Naive thymus-derived CD4-positive, alpha-beta T cell (primary cell): Measurements from ENCODE around the gene KLHL22. TPM values are rescaled to one million over a fixed set of nuclear protein-coding genes. Genes with fewer than 3 reads are reported as not detected.

Experiments
- ATAC-seq: fragments of 150-1000 bp; cut with Tn5 transposase; 2 replicates; pipeline ENCODE4 v1.10.0; 2021; ENCODE audit warnings: mild to moderate bottlenecking, moderate library complexity
- CTCF ChIA-PET: fragments of 350-600 bp; sonication (Branson Sonifier 250); formaldehyde crosslinking; loops from one replicate; lab custom pipeline; 2021; ENCODE audit warnings: antibody characterized with exemption; lab: Charles Lee
- POLR2A ChIA-PET: fragments of 350-600 bp; sonication (Branson Sonifier 250); formaldehyde crosslinking; loops from one replicate; lab custom pipeline; 2021; ENCODE audit warnings: antibody characterized with exemption, inconsistent platforms; lab: Charles Lee
- DNase-seq, 9 donors: peaks; one replicate each; pipeline versions ENCODE4 v3.0.0 to v3.0.0-alpha.2; 2020 to 2022; ENCODE audit warnings: mixed read lengths in 1 of 9
- H3K27ac ChIP-seq: one replicate; pipeline ENCODE4 v1.7.0; 2013; ENCODE audit warnings: mild to moderate bottlenecking, low read depth, low read length, moderate library complexity
- H3K27me3 ChIP-seq, 2 donors: one replicate each; pipeline ENCODE4 v1.7.0; 2013; ENCODE audit warnings: low read length in 2 of 2, mild to moderate bottlenecking in 2 of 2, moderate library complexity in 2 of 2; ENCODE audit not compliant: control insufficient read depth in 2 of 2, insufficient read depth in 2 of 2
- H3K36me3 ChIP-seq, 3 experiments: 1 replicate in 2 of 3; 2 replicates in 1 of 3; pipeline ENCODE4 v1.7.0; 2013; ENCODE audit warnings: low read length in 3 of 3, mild to moderate bottlenecking in 3 of 3, moderate library complexity in 1 of 3; ENCODE audit not compliant: insufficient read depth in 3 of 3, control insufficient read depth in 2 of 3
- H3K4me1 ChIP-seq, 2 donors: one replicate each; pipeline ENCODE4 v1.7.0; 2013; ENCODE audit warnings: low read length in 2 of 2, mild to moderate bottlenecking in 2 of 2, moderate library complexity in 1 of 2; ENCODE audit not compliant: control insufficient read depth in 2 of 2, insufficient read depth in 2 of 2
- H3K4me3 ChIP-seq: 2 replicates; pipeline ENCODE4 v1.7.0; 2013; ENCODE audit warnings: mild to moderate bottlenecking, low read length
- H3K9me3 ChIP-seq, 3 experiments: 1 replicate in 2 of 3; 2 replicates in 1 of 3; pipeline ENCODE4 v1.7.0; 2013; ENCODE audit warnings: low read length in 3 of 3; ENCODE audit not compliant: control insufficient read depth in 2 of 3
- H3K27ac Mint-ChIP-seq, 9 donors: one replicate each; pipeline ENCODE4 v1.8.0; 2020 to 2022; ENCODE audit warnings: mixed read lengths in 9 of 9, mild to moderate bottlenecking in 8 of 9, moderate library complexity in 5 of 9, inconsistent platforms in 2 of 9
- H3K27me3 Mint-ChIP-seq, 5 donors: one replicate each; pipeline ENCODE4 v1.8.0; 2021 to 2022; ENCODE audit warnings: mixed read lengths in 5 of 5, mild to moderate bottlenecking in 1 of 5
- H3K36me3 Mint-ChIP-seq, 5 donors: one replicate each; pipeline ENCODE4 v1.8.0; 2020 to 2022; ENCODE audit warnings: mixed read lengths in 5 of 5, mild to moderate bottlenecking in 3 of 5, inconsistent platforms in 1 of 5
- H3K4me1 Mint-ChIP-seq, 7 donors: one replicate each; pipeline ENCODE4 v1.8.0; 2020 to 2022; ENCODE audit warnings: mixed read lengths in 7 of 7, mild to moderate bottlenecking in 3 of 7, inconsistent platforms in 1 of 7
- H3K4me3 Mint-ChIP-seq, 10 donors: one replicate each; pipeline ENCODE4 v1.8.0; 2020 to 2022; ENCODE audit warnings: mild to moderate bottlenecking in 10 of 10, mixed read lengths in 10 of 10, moderate library complexity in 6 of 10, inconsistent platforms in 2 of 10
- H3K9me3 Mint-ChIP-seq, 11 donors: one replicate each; pipeline ENCODE4 v1.8.0; 2020 to 2022; ENCODE audit warnings: mixed read lengths in 11 of 11, mild to moderate bottlenecking in 4 of 11, inconsistent platforms in 1 of 11, moderate library complexity in 1 of 11
- intact Hi-C, 2 donors: fragments of 100-400 bp; cut with micrococcal nuclease; formaldehyde crosslinking; loops; one replicate each; pipeline ENCODE4 v1.15.1; 2023
- polyA plus RNA-seq, 2 donors: library from polyadenylated mRNA; unstranded; fragments of 300-500 nt; fragmentation: Illumina TruSeq; gene quantifications; one replicate each; pipeline ENCODE4 v1.2.3, GENCODE V29; 2021
- total RNA-seq, 6 experiments: library from RNA in 5 of 6; stranded (reverse) in 5 of 6; gene quantifications; 1 replicate in 5 of 6; 2 replicates in 1 of 6; pipeline ENCODE4 v1.2.3 and lab custom pipeline; 2021 to 2026

Gene KLHL22
- total and polyA plus RNA-seq, 7 experiments from 2014 or later = 20.6 to 71.3 (median 40.0) TPM

- intact Hi-C loops = no loop called here
- Histone ChIP-seq H3K4me1 (peaks cover 4 to 5% of the 10 kb centered on the region in 2 donors), H3K27ac (no peak overlapping the region), H3K36me3 (peaks cover 0 to 52% (median 0%) of the 10 kb centered on the region in 3 experiments), H3K4me3 (no peak overlapping the region), H3K27me3 (peaks cover 3 to 11% of the 10 kb centered on the region in 2 donors), H3K9me3 (no peaks in the 10 kb centered on the region)
- ATAC-seq (no peak), DNase-seq (no peak)
- Mint-ChIP-seq H3K4me1 (peaks cover 4 to 10% (median 4%) of the 10 kb centered on the region in 7 donors), H3K36me3 (peaks cover 0 to 40% (median 18%) of the 10 kb centered on the region in 5 donors), H3K27me3 (peaks cover 5 to 22% (median 9%) of the 10 kb centered on the region in 5 donors), H3K27ac (no peak overlapping the region), H3K4me3 (no peak overlapping the region), H3K9me3 (peaks cover 0 to 2% (median 0%) of the 10 kb centered on the region in 11 donors)
- ChIA-PET POLR2A (interaction anchor here (1.8 kb wide), 1 partner anchor 48 kb away, joined by 4 read pairs; the partner anchor contains the start of gene ZNF74), CTCF (interaction anchor here (1.3 kb wide), 1 partner anchor 23 kb away, joined by 7 read pairs; no protein-coding TSS in a partner anchor)
These were observed 53.7 kb downstream of the KLHL22 start for GRCh38 chr22:20441631-20442484.

GRCh38 chr22:20440637-20441591, 54.7 kb downstream of the KLHL22 start:
- Mint-ChIP-seq H3K27ac (no peak overlapping the region), H3K9me3 (peaks cover 0 to 2% (median 0%) of the 10 kb centered on the region in 11 donors), H3K4me3 (no peak overlapping the region), H3K27me3 (peaks cover 6 to 28% (median 11%) of the 10 kb centered on the region in 5 donors), H3K36me3 (peaks cover 0 to 32% (median 14%) of the 10 kb centered on the region in 5 donors), H3K4me1 (peaks cover 6 to 12% (median 7%) of the 10 kb centered on the region in 7 donors)
- H3K27me3 ChIP-seq = peaks cover 3 to 18% of the 10 kb centered on the region in 2 donors
- intact Hi-C loops = no loop called here
- ATAC-seq = no peak
- POLR2A ChIA-PET = interaction anchor here (1.1 to 1.8 kb wide), 2 partner anchors 24 to 47 kb away, joined by 4 to 5 read pairs; partner anchors contain the start of gene ZNF74
- H3K4me3 ChIP-seq = no peak overlapping the region
- DNase-seq = no peak
- H3K27ac ChIP-seq = no peak overlapping the region
- H3K4me1 ChIP-seq = peaks cover 8 to 9% of the 10 kb centered on the region in 2 donors
- CTCF ChIA-PET = interaction anchor here (0.5 to 1.3 kb wide), 2 partner anchors 22 to 38 kb away, joined by 3 to 7 read pairs; no protein-coding TSS in a partner anchor
- H3K36me3 ChIP-seq = peaks cover 0 to 44% (median 0%) of the 10 kb centered on the region in 3 experiments
- no peaks in the 10 kb centered on the region for H3K9me3 ChIP-seq

GRCh38 chr22:20439928-20440575, 55.5 kb downstream of the KLHL22 start:
- Mint-ChIP-seq H3K9me3 (peaks cover 0 to 2% (median 0%) of the 10 kb centered on the region in 11 donors), H3K27me3 (peaks cover 15 to 37% (median 20%) of the 10 kb centered on the region in 5 donors), H3K36me3 (peaks cover 0 to 35% (median 14%) of the 10 kb centered on the region in 5 donors), H3K27ac (no peak overlapping the region), H3K4me3 (peak overlapping the region in 2 of 10 donors; percentile 35 to 58), H3K4me1 (peaks cover 6 to 17% (median 12%) of the 10 kb centered on the region in 7 donors)
- CTCF ChIA-PET = interaction anchor here (0.5 to 1.3 kb wide), 2 partner anchors 21 to 38 kb away, joined by 3 to 7 read pairs; no protein-coding TSS in a partner anchor
- DNase-seq (no peak), ATAC-seq (no peak)
- Histone ChIP-seq H3K27me3 (peaks cover 3 to 23% of the 10 kb centered on the region in 2 donors), H3K9me3 (no peaks in the 10 kb centered on the region), H3K27ac (no peak overlapping the region), H3K4me1 (peaks cover 8 to 11% of the 10 kb centered on the region in 2 donors), H3K4me3 (no peak overlapping the region), H3K36me3 (peaks cover 0 to 36% (median 0%) of the 10 kb centered on the region in 3 experiments)
- intact Hi-C loops = no loop called here
- POLR2A ChIA-PET = interaction anchor here (1.1 kb wide), 1 partner anchor 25 kb away, joined by 5 read pairs; no protein-coding TSS in a partner anchor

- Histone ChIP-seq H3K9me3 (no peaks in the 10 kb centered on the region), H3K36me3 (peaks cover 0 to 31% (median 0%) of the 10 kb centered on the region in 3 experiments), H3K4me1 (peaks cover 8 to 11% of the 10 kb centered on the region in 2 donors), H3K4me3 (no peak overlapping the region), H3K27me3 (peaks cover 3 to 23% of the 10 kb centered on the region in 2 donors), H3K27ac (no peak overlapping the region)
- ChIA-PET CTCF (no interaction called here), POLR2A (interaction anchor here (1.1 to 1.4 kb wide), 2 partner anchors 14 to 25 kb away, joined by 5 read pairs; no protein-coding TSS in a partner anchor)
- Mint-ChIP-seq H3K27me3 (peaks cover 20 to 42% (median 25%) of the 10 kb centered on the region in 5 donors), H3K9me3 (peaks cover 0 to 2% (median 0%) of the 10 kb centered on the region in 11 donors), H3K36me3 (peaks cover 0 to 30% (median 12%) of the 10 kb centered on the region in 5 donors), H3K27ac (no peak overlapping the region), H3K4me3 (peak overlapping the region in 8 of 10 donors; percentile 4 to 66 (median 30)), H3K4me1 (peaks cover 6 to 17% (median 12%) of the 10 kb centered on the region in 7 donors)
- DNase-seq = no peak
- ATAC-seq = no peak
- intact Hi-C loops = no loop called here
These were observed 56.1 kb downstream of the KLHL22 start for GRCh38 chr22:20439556-20439927.

GRCh38 chr22:20438678-20439492, 56.7 kb downstream of the KLHL22 start:
- H3K4me3 Mint-ChIP-seq = peak overlapping the region in 9 of 10 donors; percentile 4 to 66 (median 42)
- no peak for DNase-seq
- CTCF ChIA-PET = no interaction called here

More at GRCh38 chr22:20438678-20439492, 56.7 kb downstream of the KLHL22 start:
- H3K9me3 ChIP-seq = no peaks in the 10 kb centered on the region
- no peak overlapping the region for H3K27ac ChIP-seq
- Mint-ChIP-seq H3K4me1 (peaks cover 6 to 17% (median 12%) of the 10 kb centered on the region in 7 donors), H3K36me3 (peaks cover 0 to 24% (median 8%) of the 10 kb centered on the region in 5 donors), H3K9me3 (peaks cover 0 to 2% (median 0%) of the 10 kb centered on the region in 11 donors), H3K27me3 (peaks cover 25 to 48% (median 31%) of the 10 kb centered on the region in 5 donors), H3K27ac (no peak overlapping the region)
- intact Hi-C loops = no loop called here
- no peak overlapping the region for H3K4me3 ChIP-seq
- H3K36me3 ChIP-seq = peaks cover 0 to 24% (median 0%) of the 10 kb centered on the region in 3 experiments
- H3K27me3 ChIP-seq = peaks cover 3 to 23% of the 10 kb centered on the region in 2 donors
- no peak for ATAC-seq
- peaks cover 8 to 11% of the 10 kb centered on the region in 2 donors for H3K4me1 ChIP-seq
- POLR2A ChIA-PET = interaction anchor here (1.4 kb wide), 1 partner anchor 15 kb away, joined by 5 read pairs; no protein-coding TSS in a partner anchor
